ENCODE measurements around the gene UBE2E2. TPM values are rescaled to one million over a fixed set of nuclear protein-coding genes. Genes with fewer than 3 reads are reported as not detected.

The UBE2E2 gene
- total and polyA plus RNA-seq, 12 donors, result 19.5 to 63.8 (median 52.2) TPM

DNA sequence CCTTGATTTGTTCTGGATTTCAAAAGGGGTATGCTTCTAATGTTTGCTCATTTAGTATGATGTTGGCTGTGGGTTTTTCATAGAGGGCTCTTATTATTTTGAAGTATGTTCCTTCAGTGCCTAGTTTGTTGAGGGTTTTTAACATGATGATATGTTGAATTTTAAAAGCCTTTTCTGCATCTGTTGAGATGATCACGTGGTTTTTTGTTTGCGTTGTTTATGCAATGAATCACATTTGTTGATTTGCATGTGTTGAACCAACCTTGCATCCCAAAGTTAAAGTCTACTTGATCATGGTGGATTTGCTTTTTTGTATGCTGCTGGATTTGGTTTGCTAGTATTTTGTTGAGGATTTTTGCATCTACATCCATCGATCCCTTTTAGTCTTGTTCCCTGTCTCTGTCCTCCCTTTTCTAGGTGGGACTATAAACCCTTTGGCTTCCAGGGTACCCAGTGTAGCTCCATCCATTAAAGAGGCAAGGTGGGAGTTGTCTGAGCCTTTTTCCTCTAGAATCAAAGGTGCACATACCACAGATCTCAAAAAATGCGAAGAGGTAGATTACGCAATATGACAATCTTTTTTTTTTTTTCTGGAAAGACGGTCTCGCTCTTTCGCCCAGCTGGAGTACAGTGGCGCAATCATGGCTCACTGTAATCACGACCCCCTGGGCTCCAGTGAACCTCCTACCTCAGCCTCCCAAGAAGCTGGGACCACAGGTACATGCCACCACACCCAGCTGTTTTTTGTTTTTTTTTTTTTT is 381.0 kb downstream of the UBE2E2 start:
- Histone ChIP-seq H3K4me3 (no peak overlapping the region), H3K9me3 (peaks cover 0 to 15% (median 0%) of the 10 kb centered on the region in 11 donors), H3K4me1 (no peaks in the 10 kb centered on the region), H3K27ac (no peak overlapping the region), H3K36me3 (no peaks in the 10 kb centered on the region), H3K27me3 (no peaks in the 10 kb centered on the region)
- TF ChIP-seq, protein P1, sequence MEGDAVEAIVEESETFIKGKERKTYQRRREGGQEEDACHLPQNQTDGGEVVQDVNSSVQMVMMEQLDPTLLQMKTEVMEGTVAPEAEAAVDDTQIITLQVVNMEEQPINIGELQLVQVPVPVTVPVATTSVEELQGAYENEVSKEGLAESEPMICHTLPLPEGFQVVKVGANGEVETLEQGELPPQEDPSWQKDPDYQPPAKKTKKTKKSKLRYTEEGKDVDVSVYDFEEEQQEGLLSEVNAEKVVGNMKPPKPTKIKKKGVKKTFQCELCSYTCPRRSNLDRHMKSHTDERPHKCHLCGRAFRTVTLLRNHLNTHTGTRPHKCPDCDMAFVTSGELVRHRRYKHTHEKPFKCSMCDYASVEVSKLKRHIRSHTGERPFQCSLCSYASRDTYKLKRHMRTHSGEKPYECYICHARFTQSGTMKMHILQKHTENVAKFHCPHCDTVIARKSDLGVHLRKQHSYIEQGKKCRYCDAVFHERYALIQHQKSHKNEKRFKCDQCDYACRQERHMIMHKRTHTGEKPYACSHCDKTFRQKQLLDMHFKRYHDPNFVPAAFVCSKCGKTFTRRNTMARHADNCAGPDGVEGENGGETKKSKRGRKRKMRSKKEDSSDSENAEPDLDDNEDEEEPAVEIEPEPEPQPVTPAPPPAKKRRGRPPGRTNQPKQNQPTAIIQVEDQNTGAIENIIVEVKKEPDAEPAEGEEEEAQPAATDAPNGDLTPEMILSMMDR (IDR thresholded peaks at IDR 0.05), result no peak
- WGBS, 2 donors, result 94 to 95% methylated on average over 10 of the region's 10 CpGs
- ATAC-seq (no peak), DNase-seq (no peak)
- intact Hi-C loops (cut with DNase I), result no loop called here

DNA sequence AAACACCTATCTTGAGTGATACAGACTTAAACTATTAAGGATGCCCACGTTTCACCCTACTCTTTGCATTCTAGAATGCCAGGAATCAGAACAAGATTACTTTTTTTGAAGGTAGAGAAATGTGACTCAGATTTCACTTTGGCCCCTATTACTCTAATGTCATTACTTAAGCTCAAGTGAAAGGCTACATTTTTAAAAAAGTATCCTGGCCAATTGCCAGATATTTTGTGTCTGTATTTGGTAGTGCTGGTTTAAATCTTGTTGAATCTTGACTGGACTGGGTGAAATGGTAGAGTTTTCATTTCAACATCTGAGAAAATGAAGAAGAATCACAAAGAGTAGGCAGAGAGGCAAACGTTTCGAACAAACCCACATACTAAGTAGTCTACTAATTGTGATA is 384.4 kb downstream of the UBE2E2 start:
- TF ChIP-seq, protein P1 (IDR thresholded peaks at IDR 0.05), result no peak
- Histone ChIP-seq H3K27me3 (no peaks in the 10 kb centered on the region), H3K4me1 (peaks cover 0 to 15% (median 8%) of the 10 kb centered on the region in 9 donors), H3K27ac (no peak overlapping the region), H3K9me3 (peaks cover 0 to 15% (median 0%) of the 10 kb centered on the region in 11 donors), H3K4me3 (no peak overlapping the region), H3K36me3 (no peaks in the 10 kb centered on the region)
- ATAC-seq, result no peak
- DNase-seq, result no peak
- 83 to 84% methylated on average over 3 of the region's 3 CpGs for WGBS, 2 donors
- intact Hi-C loops (cut with DNase I), result no loop called here

DNA sequence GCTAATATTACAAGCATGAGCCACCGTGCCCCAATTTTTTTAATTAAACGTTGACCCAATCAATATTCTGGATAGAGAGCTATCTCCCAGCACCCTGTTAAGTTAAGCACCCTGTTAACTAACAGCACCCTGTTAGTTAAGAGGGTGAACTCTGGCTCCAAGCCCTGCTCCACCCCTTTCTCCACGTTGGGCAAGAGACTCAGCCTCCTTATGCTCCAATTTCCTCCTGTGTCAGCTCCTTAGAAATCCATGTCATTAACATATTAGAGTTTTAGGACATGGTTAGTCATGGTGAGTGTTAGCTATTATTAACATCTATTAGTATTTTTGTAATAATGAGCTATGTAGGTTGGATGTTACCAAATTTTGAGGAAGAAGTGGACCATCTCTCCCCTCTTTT is 385.4 kb downstream of the UBE2E2 start:
- Histone ChIP-seq H3K9me3 (peaks cover 0 to 8% (median 0%) of the 10 kb centered on the region in 11 donors), H3K4me1 (peaks cover 0 to 15% (median 8%) of the 10 kb centered on the region in 9 donors), H3K4me3 (no peak overlapping the region), H3K27me3 (no peaks in the 10 kb centered on the region), H3K27ac (no peak overlapping the region), H3K36me3 (no peaks in the 10 kb centered on the region)
- intact Hi-C loops (cut with DNase I), result no loop called here
- DNase-seq (no peak), ATAC-seq (no peak)
- TF ChIP-seq, protein P1 (IDR thresholded peaks at IDR 0.05), result no peak
- 69 to 71% methylated on average over 3 of the region's 3 CpGs for whole genome bisulfite sequencing, 2 donors

DNA sequence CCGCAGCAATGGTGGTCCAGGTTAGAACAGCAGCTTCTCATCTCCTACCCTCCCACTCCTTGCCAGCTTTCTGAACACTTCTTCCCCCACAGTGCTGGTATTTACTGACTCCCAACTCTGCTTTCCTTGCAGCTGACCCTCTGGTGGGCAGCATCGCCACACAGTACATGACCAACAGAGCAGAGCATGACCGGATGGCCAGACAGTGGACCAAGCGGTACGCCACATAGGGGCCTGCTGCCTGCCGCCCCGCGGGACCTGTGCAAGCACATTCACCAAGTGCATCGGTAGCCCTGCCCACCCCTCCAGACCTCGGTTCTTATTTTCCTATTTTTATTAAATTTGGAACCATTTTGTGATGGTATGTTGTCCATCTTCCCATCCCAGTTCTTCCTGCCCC is 386.5 kb downstream of the UBE2E2 start:
- Histone ChIP-seq H3K27ac (no peak overlapping the region), H3K36me3 (no peaks in the 10 kb centered on the region), H3K4me3 (no peak overlapping the region), H3K27me3 (no peaks in the 10 kb centered on the region), H3K9me3 (no peaks in the 10 kb centered on the region), H3K4me1 (peaks cover 0 to 15% (median 8%) of the 10 kb centered on the region in 9 donors)
- intact Hi-C loops (cut with DNase I), result no loop called here
- TF ChIP-seq, protein P1 (IDR thresholded peaks at IDR 0.05), result no peak
- 87 to 89% methylated on average over 10 of the region's 10 CpGs for WGBS, 2 donors
- ATAC-seq (peak in 3 of 8 donors; percentile 14 to 41 (median 14)), DNase-seq (no peak)
